GM23248 (cell line): ENCODE results near the gene S100PBP.

ENCODE experiments used
- EZH2 ChIP-seq: fragments of 200-600 bp; sonication (generic); IDR thresholded peaks from 2 replicates; pipeline ENCODE4 v1.6.1; 2018; ENCODE audit warnings: antibody characterized with exemption, mild to moderate bottlenecking; ENCODE audit not compliant: insufficient read depth, poor library complexity, severe bottlenecking
- EZH2phosphoT487 ChIP-seq: fragments of 200-600 bp; sonication (generic); IDR thresholded peaks from 2 replicates; pipeline ENCODE4 v1.6.1; 2018; ENCODE audit warnings: antibody characterized with exemption, moderate library complexity, mild to moderate bottlenecking, low read depth; ENCODE audit not compliant: insufficient read depth

DNA sequence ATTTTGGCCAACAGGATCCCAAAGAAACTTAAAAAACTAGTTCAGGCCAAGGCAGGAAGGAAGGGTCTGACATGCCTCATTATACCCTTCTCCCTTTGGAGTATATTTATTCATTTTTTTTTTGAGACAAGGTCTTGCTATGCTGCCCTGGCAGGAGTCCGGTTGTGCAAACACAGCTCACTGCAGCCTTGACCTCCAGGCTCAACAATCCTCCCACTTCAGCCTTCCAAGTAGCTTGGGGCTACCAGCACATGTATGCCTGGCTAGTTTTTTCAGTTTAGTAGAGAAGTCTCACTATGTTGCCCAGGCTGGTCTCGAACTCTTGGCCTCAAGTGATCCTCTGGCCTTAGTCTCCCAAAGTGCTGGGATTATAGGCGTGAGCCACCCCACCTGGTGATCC, 5.5 kb upstream of the S100PBP start:
- TF ChIP-seq EZH2 (no peak), EZH2phosphoT487 (no peak)
